HL-60/S4 treated with phorbol 12-myristate 13-acetate at 8.2 ng/mL for 4 days and 3 days (cell line): ENCODE measurements around the gene SKIC2.
"Not testable (repeated sequence)": the region's sequence is repeated elsewhere in the genome, so short reads cannot be mapped to it uniquely, and the experiment has no call there.

Experiments
- in situ Hi-C: fragments of 300-500 bp; cut with MboI; formaldehyde crosslinking; loops from 2 replicates; pipeline ENCODE4 v1.15.0; 2022; ENCODE audit warnings: low sequenced_read_pairs

SKIC2 gene

GRCh38 chr6:31958741-31959739 lies at the start of gene SKIC2, which contains the start of gene NELFE:
Gene SKIC2 (plus strand): TSS chr6:31959175. CDS start chr6:31959193, 18 bp downstream.
Gene NELFE (minus strand): TSS chr6:31958971. CDS start chr6:31958446, 525 bp downstream.
- in situ Hi-C loops, result loop anchor here (25.0 kb wide), 1 partner anchor 297 kb away; the partner anchor contains the start of genes APOM, BAG6, C6orf47 and CSNK2B

GRCh38 chr6:31909298-31909697 lies 49.7 kb upstream of the SKIC2 start:
- in situ Hi-C loops, result not testable (repeated sequence)

- in situ Hi-C loops, result no loop called here
These were observed 47.0 kb upstream of the SKIC2 start for GRCh38 chr6:31911826-31912585.

- in situ Hi-C loops, result no loop called here
These were observed 43.6 kb upstream of the SKIC2 start for GRCh38 chr6:31915351-31915750.

GRCh38 chr6:31915756-31916155 lies 43.2 kb upstream of the SKIC2 start:
- in situ Hi-C loops, result no loop called here

GRCh38 chr6:31918069-31918720 lies 40.8 kb upstream of the SKIC2 start:
- in situ Hi-C loops, result no loop called here

- in situ Hi-C loops, result no loop called here
These were observed 39.2 kb upstream of the SKIC2 start for GRCh38 chr6:31919624-31920303.

GRCh38 chr6:31920811-31921210 lies 38.2 kb upstream of the SKIC2 start:
- in situ Hi-C loops, result no loop called here

GRCh38 chr6:31922942-31923341 lies 36.0 kb upstream of the SKIC2 start:
- in situ Hi-C loops, result no loop called here

GRCh38 chr6:31927242-31927862 lies 31.6 kb upstream of the SKIC2 start, which contains the start of gene C2:
Gene C2 (plus strand): TSS chr6:31927717. CDS start chr6:31927753, 36 bp downstream.
- in situ Hi-C loops, result no loop called here

- in situ Hi-C loops, result no loop called here
These were observed 30.9 kb upstream of the SKIC2 start for GRCh38 chr6:31927863-31928671.

GRCh38 chr6:31928672-31928939 lies 30.4 kb upstream of the SKIC2 start:
- in situ Hi-C loops, result no loop called here

- in situ Hi-C loops, result no loop called here
These were observed 28.0 kb upstream of the SKIC2 start for GRCh38 chr6:31930962-31931361.

GRCh38 chr6:31932137-31932536 lies 26.8 kb upstream of the SKIC2 start:
- in situ Hi-C loops, result not testable (repeated sequence)

- in situ Hi-C loops, result no loop called here
These were observed 25.4 kb upstream of the SKIC2 start for GRCh38 chr6:31933537-31933936.

GRCh38 chr6:31935021-31935420 lies 24.0 kb upstream of the SKIC2 start:
- in situ Hi-C loops, result no loop called here

- in situ Hi-C loops, result no loop called here
These were observed 23.2 kb upstream of the SKIC2 start for GRCh38 chr6:31935823-31936222.

GRCh38 chr6:31940256-31940664 lies 18.7 kb upstream of the SKIC2 start:
- in situ Hi-C loops, result no loop called here

GRCh38 chr6:31943742-31944141 lies 15.2 kb upstream of the SKIC2 start:
- in situ Hi-C loops, result no loop called here
